Gastrocnemius medialis (tissue), 4 donors: ENCODE results near the gene NSD2.

Experiments used
- CTCF ChIP-seq, 5 experiments: fragments of 450-650 bp in 3 of 5; fragments of 200-600 bp in 2 of 5; sonication (generic) in 2 of 5; IDR thresholded peaks in 4 of 5; conservative IDR thresholded peaks in 1 of 5; 1 replicate in 4 of 5; 2 replicates in 1 of 5; pipeline ENCODE4 v1.5.1; 2016 to 2019; ENCODE audit warnings: antibody characterized with exemption in 5 of 5, mild to moderate bottlenecking in 3 of 5, moderate library complexity in 3 of 5
- POLR2A ChIP-seq, 2 donors: fragments of 450-650 bp; IDR thresholded peaks; one replicate each; pipeline ENCODE4 v1.6.1; 2017; ENCODE audit warnings: antibody characterized with exemption in 2 of 2, mild to moderate bottlenecking in 2 of 2, moderate library complexity in 2 of 2

- TF ChIP-seq CTCF (IDR thresholded peaks at IDR 0.05 in 4 of 5, conservative IDR thresholded peaks at IDR 0.05 in 1 of 5) (no peak), POLR2A (IDR thresholded peaks at IDR 0.05) (no peak)
Observed at GRCh38 chr4:1821679-1822567, 49.3 kb upstream of the NSD2 start.
